Measurements from ENCODE around the gene VWA2.
"Not testable (repeated sequence)": the region's sequence is repeated elsewhere in the genome, so short reads cannot be mapped to it uniquely, and the experiment has no call there.

Gene VWA2

GRCh38 chr10:114332301-114333192 is 93.5 kb downstream of the VWA2 start:
- no peak overlapping the region for H3K4me3 ChIP-seq (ENCODE audit: low read length)
- no peak for DNase-seq (ENCODE audit: low read depth)
- no peak for TF ChIP-seq CTCF (conservative IDR thresholded peaks at IDR 0.05; ENCODE audit: low read depth, low read length)

GRCh38 chr10:114333441-114333840 is 94.4 kb downstream of the VWA2 start:
- DNase-seq (ENCODE audit: low read depth); H3K4me3 ChIP-seq (ENCODE audit: low read length): not testable (repeated sequence)

GRCh38 chr10:114334301-114334700 is 95.2 kb downstream of the VWA2 start:
- DNase-seq (ENCODE audit: low read depth), result no peak
- no peak for TF ChIP-seq CTCF (conservative IDR thresholded peaks at IDR 0.05; ENCODE audit: low read depth, low read length)

GRCh38 chr10:114335614-114336013 is 96.6 kb downstream of the VWA2 start:
- no peak overlapping the region for H3K4me3 ChIP-seq (ENCODE audit: low read length)
- TF ChIP-seq CTCF (conservative IDR thresholded peaks at IDR 0.05; ENCODE audit: low read depth, low read length), result no peak
- no peak for DNase-seq (ENCODE audit: low read depth)

More at GRCh38 chr10:114334301-114334700, 95.2 kb downstream of the VWA2 start:
- H3K4me3 ChIP-seq (ENCODE audit: low read length), result no peak overlapping the region

- DNase-seq (ENCODE audit: low read depth), result no peak
- no peak for TF ChIP-seq CTCF (conservative IDR thresholded peaks at IDR 0.05; ENCODE audit: low read depth, low read length)
- H3K4me3 ChIP-seq (ENCODE audit: low read length), result no peak overlapping the region
Measured at GRCh38 chr10:114336823-114337509, 97.9 kb downstream of the VWA2 start.

- TF ChIP-seq CTCF (conservative IDR thresholded peaks at IDR 0.05; ENCODE audit: low read depth, low read length), result no peak
- no peak for DNase-seq (ENCODE audit: low read depth)
- no peak overlapping the region for H3K4me3 ChIP-seq (ENCODE audit: low read length)
Measured at GRCh38 chr10:114337510-114338462, 98.7 kb downstream of the VWA2 start.

GRCh38 chr10:114340816-114341215 is 101.8 kb downstream of the VWA2 start:
- H3K4me3 ChIP-seq (ENCODE audit: low read length), result no peak overlapping the region
- DNase-seq (ENCODE audit: low read depth), result no peak
- TF ChIP-seq CTCF (conservative IDR thresholded peaks at IDR 0.05; ENCODE audit: low read depth, low read length), result no peak

Data from retinal pigment epithelial cell (primary cell).